Measurements from ENCODE around the gene ANAPC5. TPM values are rescaled to one million over a fixed set of nuclear protein-coding genes. Genes with fewer than 3 reads are reported as not detected.

Gene ANAPC5
- polyA plus RNA-seq, 3 donors: 67.3 to 161 (median 114) TPM

DNA sequence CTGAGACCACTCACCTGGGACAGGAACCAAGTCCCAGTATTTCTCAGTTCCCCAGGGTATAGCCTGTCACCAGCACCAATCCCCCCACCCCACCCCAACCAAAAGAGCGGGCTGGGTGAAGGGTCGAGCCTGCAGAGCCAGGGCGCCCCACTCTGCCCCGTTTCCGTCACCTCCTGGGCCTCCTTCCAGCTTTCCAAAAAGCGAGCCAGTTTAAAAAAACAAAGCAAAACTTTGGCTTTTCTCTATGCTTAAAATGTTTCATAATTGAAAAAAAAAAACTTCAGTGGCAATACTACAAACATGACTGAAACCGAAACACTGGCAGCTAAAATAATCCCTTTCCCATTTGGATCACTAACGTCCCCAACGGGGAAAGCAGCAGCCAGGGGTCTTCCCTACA, 63.2 kb downstream of the ANAPC5 start:
- peaks cover 37 to 50% of the 10 kb centered on the region in 2 donors for H3K36me3 Mint-ChIP-seq
- peak overlapping the region; percentile 79 to 97 (median 94) for H3K27ac Mint-ChIP-seq
- H3K27me3 Mint-ChIP-seq (ENCODE audit: low read depth in 3 of 3): peaks cover 0 to 2% (median 1%) of the 10 kb centered on the region in 3 donors
- no peak for DNase-seq
- Histone ChIP-seq H3K27ac (ENCODE audit: low read depth in 1 of 2, low read length in 2 of 2) (peak overlapping the region; percentile 78 to 91), H3K36me3 (replicated peaks in 1 of 2; ENCODE audit: control insufficient read depth in 1 of 2, insufficient read depth in 2 of 2, low read length in 2 of 2) (peaks cover 10 to 39% of the 10 kb centered on the region in 2 donors), H2AFZ (ENCODE audit: insufficient read depth, low read depth, low read length, poor library complexity, severe bottlenecking) (no peak overlapping the region), H3K27me3 (ENCODE audit: control insufficient read depth in 2 of 2, insufficient read depth in 2 of 2, low read length in 2 of 2) (no peaks in the 10 kb centered on the region), H4K20me1 (ENCODE audit: insufficient read depth, low read length) (peaks cover 94% of the 10 kb centered on the region), H3K4me1 (ENCODE audit: control insufficient read depth in 1 of 2, insufficient read depth in 2 of 2, low read length in 2 of 2) (peaks cover 68 to 81% of the 10 kb centered on the region in 2 donors), H3K4me2 (replicated peaks; ENCODE audit: extremely low read depth, low read length, poor library complexity, severe bottlenecking) (peak overlapping the region; percentile 74), H3K4me3 (replicated peaks in 1 of 3; ENCODE audit: low read depth in 2 of 3, low read length in 3 of 3) (peak overlapping the region in 1 of 3 experiments; percentile 68), H3K9me3 (replicated peaks in 1 of 2; ENCODE audit: control insufficient read depth in 1 of 2, insufficient read depth in 1 of 2, low read length in 2 of 2) (no peaks in the 10 kb centered on the region), H3K79me2 (ENCODE audit: insufficient read depth, low read length) (peaks cover 99% of the 10 kb centered on the region), H3K9ac (ENCODE audit: insufficient read depth, low read length, poor library complexity, severe bottlenecking) (peak overlapping the region; percentile 58)
- H3K4me1 Mint-ChIP-seq: peaks cover 89% of the 10 kb centered on the region
- 37% methylated on average over 6 of the region's 9 CpGs for WGBS (ENCODE audit: insufficient coverage)
- peak overlapping the region in 1 of 2 donors; percentile 43 for H3K4me3 Mint-ChIP-seq
- no peaks in the 10 kb centered on the region for H3K9me3 Mint-ChIP-seq
- TF ChIP-seq, protein P1, sequence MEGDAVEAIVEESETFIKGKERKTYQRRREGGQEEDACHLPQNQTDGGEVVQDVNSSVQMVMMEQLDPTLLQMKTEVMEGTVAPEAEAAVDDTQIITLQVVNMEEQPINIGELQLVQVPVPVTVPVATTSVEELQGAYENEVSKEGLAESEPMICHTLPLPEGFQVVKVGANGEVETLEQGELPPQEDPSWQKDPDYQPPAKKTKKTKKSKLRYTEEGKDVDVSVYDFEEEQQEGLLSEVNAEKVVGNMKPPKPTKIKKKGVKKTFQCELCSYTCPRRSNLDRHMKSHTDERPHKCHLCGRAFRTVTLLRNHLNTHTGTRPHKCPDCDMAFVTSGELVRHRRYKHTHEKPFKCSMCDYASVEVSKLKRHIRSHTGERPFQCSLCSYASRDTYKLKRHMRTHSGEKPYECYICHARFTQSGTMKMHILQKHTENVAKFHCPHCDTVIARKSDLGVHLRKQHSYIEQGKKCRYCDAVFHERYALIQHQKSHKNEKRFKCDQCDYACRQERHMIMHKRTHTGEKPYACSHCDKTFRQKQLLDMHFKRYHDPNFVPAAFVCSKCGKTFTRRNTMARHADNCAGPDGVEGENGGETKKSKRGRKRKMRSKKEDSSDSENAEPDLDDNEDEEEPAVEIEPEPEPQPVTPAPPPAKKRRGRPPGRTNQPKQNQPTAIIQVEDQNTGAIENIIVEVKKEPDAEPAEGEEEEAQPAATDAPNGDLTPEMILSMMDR (IDR thresholded peaks at IDR 0.05): no peak
- intact Hi-C loops (cut with micrococcal nuclease): no loop called here

DNA sequence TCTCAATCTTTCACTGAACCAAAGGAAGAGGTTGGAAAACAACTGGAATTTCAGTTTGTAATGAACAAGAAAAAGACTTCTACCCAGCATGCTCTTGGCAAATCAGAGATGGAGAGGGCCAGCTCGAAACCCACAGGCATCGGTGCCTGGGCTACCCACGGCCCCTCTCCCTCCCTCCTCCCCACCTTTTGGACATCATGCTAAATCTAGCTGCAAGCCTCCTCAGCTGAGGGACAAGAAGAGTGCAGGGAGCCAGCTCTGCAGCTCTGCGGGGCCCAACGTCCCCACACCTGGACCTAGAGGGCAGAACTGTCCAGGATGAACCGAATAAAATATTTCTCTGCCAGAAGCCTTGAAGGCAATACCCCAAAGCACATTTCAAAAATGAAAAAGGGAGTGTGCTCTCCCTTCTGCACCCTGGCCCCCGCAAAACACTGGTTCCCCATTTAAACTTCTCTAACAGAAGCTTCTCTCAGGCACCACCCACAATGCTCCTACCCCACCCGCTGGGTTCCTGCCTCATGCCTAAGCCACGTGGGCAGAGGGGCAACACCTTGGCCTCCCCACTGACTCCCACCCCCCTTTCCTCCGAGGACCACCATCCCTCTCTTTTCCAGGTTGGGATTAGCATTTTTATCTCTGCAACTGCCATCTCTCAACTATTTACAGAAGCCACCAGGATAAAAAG, 63.9 kb downstream of the ANAPC5 start:
- Mint-ChIP-seq H3K27me3 (ENCODE audit: low read depth in 3 of 3) (peaks cover 0 to 2% (median 1%) of the 10 kb centered on the region in 3 donors), H3K9me3 (no peaks in the 10 kb centered on the region), H3K4me1 (peaks cover 82% of the 10 kb centered on the region), H3K27ac (peak overlapping the region; percentile 91 to 97 (median 96)), H3K36me3 (peaks cover 41 to 55% of the 10 kb centered on the region in 2 donors), H3K4me3 (peak overlapping the region; percentile 70 to 73)
- Histone ChIP-seq H3K9me3 (replicated peaks in 1 of 2; ENCODE audit: control insufficient read depth in 1 of 2, insufficient read depth in 1 of 2, low read length in 2 of 2) (no peaks in the 10 kb centered on the region), H3K4me1 (ENCODE audit: control insufficient read depth in 1 of 2, insufficient read depth in 2 of 2, low read length in 2 of 2) (peaks cover 61 to 74% of the 10 kb centered on the region in 2 donors), H2AFZ (ENCODE audit: insufficient read depth, low read depth, low read length, poor library complexity, severe bottlenecking) (no peak overlapping the region), H3K27me3 (ENCODE audit: control insufficient read depth in 2 of 2, insufficient read depth in 2 of 2, low read length in 2 of 2) (no peaks in the 10 kb centered on the region), H3K4me3 (replicated peaks in 1 of 3; ENCODE audit: low read depth in 2 of 3, low read length in 3 of 3) (peak overlapping the region in 1 of 3 experiments; percentile 68), H3K4me2 (replicated peaks; ENCODE audit: extremely low read depth, low read length, poor library complexity, severe bottlenecking) (peak overlapping the region; percentile 74), H3K27ac (ENCODE audit: low read depth in 1 of 2, low read length in 2 of 2) (peak overlapping the region; percentile 78 to 91), H3K9ac (ENCODE audit: insufficient read depth, low read length, poor library complexity, severe bottlenecking) (peak overlapping the region; percentile 58), H4K20me1 (ENCODE audit: insufficient read depth, low read length) (peaks cover 94% of the 10 kb centered on the region), H3K79me2 (ENCODE audit: insufficient read depth, low read length) (peaks cover 99% of the 10 kb centered on the region), H3K36me3 (replicated peaks in 1 of 2; ENCODE audit: control insufficient read depth in 1 of 2, insufficient read depth in 2 of 2, low read length in 2 of 2) (peaks cover 16 to 46% of the 10 kb centered on the region in 2 donors)
- 21% methylated on average over 8 of the region's 10 CpGs for WGBS (ENCODE audit: insufficient coverage)
- TF ChIP-seq, protein P1 (IDR thresholded peaks at IDR 0.05): no peak
- intact Hi-C loops (cut with micrococcal nuclease): no loop called here
- DNase-seq: peak in 2 of 3 donors; percentile 26 to 44
